Activated CD4-positive, alpha-beta T cell treated with anti-CD3 and anti-CD28 coated beads, Interleukin-2, amount 10 ng/mL, durations not matched to agents 7 days and 5 days (primary cell): ENCODE results near the gene MANEAL. TPM values are rescaled to one million over a fixed set of nuclear protein-coding genes. Genes with fewer than 3 reads are reported as not detected.

Experiments
- CTCF ChIA-PET: fragments of 350-600 bp; sonication (Branson Sonifier 250); formaldehyde crosslinking; loops from one replicate; lab custom pipeline; 2021; ENCODE audit warnings: antibody characterized with exemption; lab: Charles Lee
- POLR2A ChIA-PET: fragments of 350-600 bp; sonication (Branson Sonifier 250); formaldehyde crosslinking; loops from one replicate; lab custom pipeline; 2021; ENCODE audit warnings: antibody characterized with exemption; lab: Charles Lee
- DNase-seq: peaks from one replicate; pipeline ENCODE4 v3.0.0-alpha.2; 2020
- H3K27ac Mint-ChIP-seq: one replicate; pipeline ENCODE4 v1.8.0; 2021; ENCODE audit warnings: mild to moderate bottlenecking, moderate library complexity, mixed read lengths
- H3K27me3 Mint-ChIP-seq: one replicate; pipeline ENCODE4 v1.8.0; 2021; ENCODE audit warnings: mixed read lengths
- H3K36me3 Mint-ChIP-seq: one replicate; pipeline ENCODE4 v1.8.0; 2021; ENCODE audit warnings: low read depth, mixed read lengths
- H3K4me1 Mint-ChIP-seq: one replicate; pipeline ENCODE4 v1.8.0; 2021; ENCODE audit warnings: mixed read lengths
- H3K4me3 Mint-ChIP-seq: one replicate; pipeline ENCODE4 v1.8.0; 2021; ENCODE audit warnings: mild to moderate bottlenecking, moderate library complexity, mixed read lengths
- H3K9me3 Mint-ChIP-seq: one replicate; pipeline ENCODE4 v1.8.0; 2021; ENCODE audit warnings: mixed read lengths
- total RNA-seq, 2 experiments: library from RNA; stranded (reverse); gene quantifications; one replicate each; pipeline ENCODE4 v1.2.3, GENCODE V29; 2021

The MANEAL gene
- 1 to 10 TPM; 1.3 to 1.5 TPM for total RNA-seq

- H3K4me1 Mint-ChIP-seq, result peaks cover 15% of the 10 kb centered on the region
- POLR2A ChIA-PET, result no interaction called here
- H3K4me3 Mint-ChIP-seq, result peak within 1 kb of the TSS; percentile 68
- H3K27me3 Mint-ChIP-seq, result peaks cover 38% of the 10 kb centered on the region
- no peaks in the 10 kb centered on the region for H3K36me3 Mint-ChIP-seq
- DNase-seq, result peak; percentile 23
- no peaks in the 10 kb centered on the region for H3K9me3 Mint-ChIP-seq
- H3K27ac Mint-ChIP-seq, result no peak within 1 kb of the TSS
- CTCF ChIA-PET, result interaction anchor here (0.5 kb wide), 1 partner anchor 1268 kb away, joined by 3 read pairs; no protein-coding TSS in a partner anchor
Measured at GRCh38 chr1:37793773-37794371, at the start of gene MANEAL. Gene MANEAL, plus strand, starts transcription at chr1:37793847. Its CDS starts 336 bp downstream, at chr1:37794183.

- H3K4me3 Mint-ChIP-seq, result no peak overlapping the region
- CTCF ChIA-PET, result no interaction called here
Measured at GRCh38 chr1:37746806-37747205, 46.8 kb upstream of the MANEAL start.

GRCh38 chr1:37748565-37748964 is 45.1 kb upstream of the MANEAL start:
- Mint-ChIP-seq H3K9me3 (peaks cover 3% of the 10 kb centered on the region), H3K36me3 (no peaks in the 10 kb centered on the region), H3K27me3 (peaks cover 43% of the 10 kb centered on the region), H3K4me1 (peaks cover 7% of the 10 kb centered on the region), H3K27ac (no peak overlapping the region), H3K4me3 (no peak overlapping the region)
- no peak for DNase-seq
- POLR2A ChIA-PET, result no interaction called here
- CTCF ChIA-PET, result no interaction called here

More at GRCh38 chr1:37746806-37747205, 46.8 kb upstream of the MANEAL start:
- H3K27ac Mint-ChIP-seq, result no peak overlapping the region
- H3K4me1 Mint-ChIP-seq, result peaks cover under 1% of the 10 kb centered on the region
- peaks cover 36% of the 10 kb centered on the region for H3K27me3 Mint-ChIP-seq
- POLR2A ChIA-PET, result no interaction called here
- H3K9me3 Mint-ChIP-seq, result peaks cover 3% of the 10 kb centered on the region
- no peaks in the 10 kb centered on the region for H3K36me3 Mint-ChIP-seq
- no peak for DNase-seq

- DNase-seq, result no peak
- ChIA-PET CTCF (no interaction called here), POLR2A (no interaction called here)
- Mint-ChIP-seq H3K4me1 (peaks cover 9% of the 10 kb centered on the region), H3K9me3 (no peaks in the 10 kb centered on the region), H3K36me3 (no peaks in the 10 kb centered on the region), H3K27ac (no peak overlapping the region), H3K27me3 (peaks cover 56% of the 10 kb centered on the region), H3K4me3 (peak overlapping the region; percentile 50)
Measured at GRCh38 chr1:37752213-37752582, 41.4 kb upstream of the MANEAL start.

- DNase-seq, result no peak
- Mint-ChIP-seq H3K27ac (no peak overlapping the region), H3K4me1 (peaks cover 9% of the 10 kb centered on the region), H3K36me3 (no peaks in the 10 kb centered on the region), H3K27me3 (peaks cover 56% of the 10 kb centered on the region), H3K9me3 (no peaks in the 10 kb centered on the region), H3K4me3 (peak overlapping the region; percentile 50)
- POLR2A ChIA-PET, result no interaction called here
- CTCF ChIA-PET, result no interaction called here
Measured at GRCh38 chr1:37752583-37753471, 40.8 kb upstream of the MANEAL start.

- peaks cover 9% of the 10 kb centered on the region for H3K4me1 Mint-ChIP-seq
- no peak overlapping the region for H3K27ac Mint-ChIP-seq
- H3K9me3 Mint-ChIP-seq, result no peaks in the 10 kb centered on the region
- H3K4me3 Mint-ChIP-seq, result peak overlapping the region; percentile 45
- DNase-seq, result no peak
- CTCF ChIA-PET, result interaction anchor here (1.4 kb wide), 1 partner anchor 13 kb away, joined by 4 read pairs; no protein-coding TSS in a partner anchor
- no peaks in the 10 kb centered on the region for H3K36me3 Mint-ChIP-seq
- POLR2A ChIA-PET, result no interaction called here
- H3K27me3 Mint-ChIP-seq, result peaks cover 53% of the 10 kb centered on the region
Measured at GRCh38 chr1:37753473-37754321, 40.0 kb upstream of the MANEAL start.

GRCh38 chr1:37755290-37755689 is 38.4 kb upstream of the MANEAL start:
- DNase-seq, result no peak
- H3K4me3 Mint-ChIP-seq, result no peak overlapping the region
- H3K27ac Mint-ChIP-seq, result no peak overlapping the region
- H3K36me3 Mint-ChIP-seq, result no peaks in the 10 kb centered on the region
- no peaks in the 10 kb centered on the region for H3K9me3 Mint-ChIP-seq
- peaks cover 45% of the 10 kb centered on the region for H3K27me3 Mint-ChIP-seq
- H3K4me1 Mint-ChIP-seq, result peaks cover 9% of the 10 kb centered on the region
- ChIA-PET POLR2A (no interaction called here), CTCF (interaction anchor here (1.4 kb wide), 1 partner anchor 15 kb away, joined by 4 read pairs; no protein-coding TSS in a partner anchor)

GRCh38 chr1:37755951-37756560 is 37.6 kb upstream of the MANEAL start:
- H3K4me1 Mint-ChIP-seq, result peaks cover 9% of the 10 kb centered on the region
- ChIA-PET CTCF (no interaction called here), POLR2A (no interaction called here)
- no peak for DNase-seq
- H3K36me3 Mint-ChIP-seq, result no peaks in the 10 kb centered on the region
- no peak overlapping the region for H3K4me3 Mint-ChIP-seq
- no peaks in the 10 kb centered on the region for H3K9me3 Mint-ChIP-seq
- H3K27me3 Mint-ChIP-seq, result peaks cover 42% of the 10 kb centered on the region
- H3K27ac Mint-ChIP-seq, result no peak overlapping the region

- peaks cover 3% of the 10 kb centered on the region for H3K4me1 Mint-ChIP-seq
- DNase-seq, result no peak
- POLR2A ChIA-PET, result no interaction called here
- no peak overlapping the region for H3K4me3 Mint-ChIP-seq
- H3K27ac Mint-ChIP-seq, result no peak overlapping the region
- H3K36me3 Mint-ChIP-seq, result no peaks in the 10 kb centered on the region
- H3K27me3 Mint-ChIP-seq, result peaks cover 38% of the 10 kb centered on the region
- CTCF ChIA-PET, result no interaction called here
- H3K9me3 Mint-ChIP-seq, result no peaks in the 10 kb centered on the region
Measured at GRCh38 chr1:37759451-37759850, 34.2 kb upstream of the MANEAL start.

GRCh38 chr1:37761416-37762095 is 32.1 kb upstream of the MANEAL start:
- no peak for DNase-seq
- CTCF ChIA-PET, result no interaction called here
- Mint-ChIP-seq H3K36me3 (no peaks in the 10 kb centered on the region), H3K4me3 (no peak overlapping the region), H3K27ac (no peak overlapping the region), H3K27me3 (peaks cover 41% of the 10 kb centered on the region), H3K4me1 (peaks cover 7% of the 10 kb centered on the region), H3K9me3 (no peaks in the 10 kb centered on the region)
- POLR2A ChIA-PET, result no interaction called here

- Mint-ChIP-seq H3K9me3 (no peaks in the 10 kb centered on the region), H3K27me3 (peaks cover 47% of the 10 kb centered on the region), H3K4me1 (peaks cover 7% of the 10 kb centered on the region), H3K36me3 (no peaks in the 10 kb centered on the region), H3K27ac (no peak overlapping the region), H3K4me3 (no peak overlapping the region)
- no peak for DNase-seq
- ChIA-PET CTCF (no interaction called here), POLR2A (no interaction called here)
Measured at GRCh38 chr1:37762516-37762915, 31.1 kb upstream of the MANEAL start.
